ENCODE measurements around the gene TOM1L2. TPM values are rescaled to one million over a fixed set of nuclear protein-coding genes. Genes with fewer than 3 reads are reported as not detected.

Gene TOM1L2
- total RNA-seq, 2 experiments from 2014 or later, result 11.3 to 11.9 TPM

- Mint-ChIP-seq H3K4me1 (peaks cover 41% of the 10 kb centered on the region), H3K9me3 (ENCODE audit: low read depth) (no peaks in the 10 kb centered on the region), H3K27ac (peak overlapping the region; percentile 59), H3K4me3 (no peak overlapping the region), H3K36me3 (ENCODE audit: low read depth) (no peaks in the 10 kb centered on the region), H3K27me3 (no peaks in the 10 kb centered on the region)
- ChIA-PET POLR2A (interaction anchor here (1.2 to 1.7 kb wide), 2 partner anchors 8 to 10 kb away, joined by 4 to 9 read pairs; partner anchors contain the start of gene SREBF1), CTCF (interaction anchor here (0.6 to 0.8 kb wide), 3 partner anchors 14 to 1868 kb away, joined by 3 read pairs; no protein-coding TSS in a partner anchor)
- intact Hi-C loops (cut with DNase I, micrococcal nuclease), result no loop called here
- DNase-seq (no peak), ATAC-seq (no peak)
These were observed 126.2 kb downstream of the TOM1L2 start for GRCh38 chr17:17846003-17846402.

GRCh38 chr17:17845046-17845775 is 127.0 kb downstream of the TOM1L2 start:
- no peak overlapping the region for H3K4me3 Mint-ChIP-seq
- ChIA-PET POLR2A (interaction anchor here (1.2 to 1.7 kb wide), 2 partner anchors 8 to 9 kb away, joined by 4 to 9 read pairs; partner anchors contain the start of gene SREBF1), CTCF (interaction anchor here (0.6 to 0.8 kb wide), 3 partner anchors 15 to 1869 kb away, joined by 3 read pairs; no protein-coding TSS in a partner anchor)
- no peak overlapping the region for H3K27ac Mint-ChIP-seq
- DNase-seq, result no peak
- H3K4me1 Mint-ChIP-seq, result peaks cover 37% of the 10 kb centered on the region
- no peaks in the 10 kb centered on the region for H3K27me3 Mint-ChIP-seq
- ATAC-seq, result no peak
- no peaks in the 10 kb centered on the region for H3K36me3 Mint-ChIP-seq (ENCODE audit: low read depth)
- H3K9me3 Mint-ChIP-seq (ENCODE audit: low read depth), result no peaks in the 10 kb centered on the region
- intact Hi-C loops (cut with DNase I, micrococcal nuclease), result no loop called here

- ChIA-PET CTCF (no interaction called here), POLR2A (no interaction called here)
- intact Hi-C loops (cut with DNase I, micrococcal nuclease), result no loop called here
- no peaks in the 10 kb centered on the region for H3K27me3 Mint-ChIP-seq
- ATAC-seq (no peak), DNase-seq (no peak)
- H3K27ac Mint-ChIP-seq, result no peak overlapping the region
- H3K36me3 Mint-ChIP-seq (ENCODE audit: low read depth), result no peaks in the 10 kb centered on the region
- no peaks in the 10 kb centered on the region for H3K9me3 Mint-ChIP-seq (ENCODE audit: low read depth)
- H3K4me3 Mint-ChIP-seq, result no peak overlapping the region
- peaks cover 33% of the 10 kb centered on the region for H3K4me1 Mint-ChIP-seq
These were observed 127.7 kb downstream of the TOM1L2 start for GRCh38 chr17:17844500-17844899.

- ATAC-seq, result no peak
- Mint-ChIP-seq H3K4me1 (peaks cover 33% of the 10 kb centered on the region), H3K27ac (no peak overlapping the region), H3K27me3 (no peaks in the 10 kb centered on the region), H3K9me3 (ENCODE audit: low read depth) (no peaks in the 10 kb centered on the region), H3K4me3 (no peak overlapping the region), H3K36me3 (ENCODE audit: low read depth) (no peaks in the 10 kb centered on the region)
- POLR2A ChIA-PET, result no interaction called here
- intact Hi-C loops (cut with DNase I, micrococcal nuclease), result no loop called here
- no peak for DNase-seq
- CTCF ChIA-PET, result no interaction called here
These were observed 128.1 kb downstream of the TOM1L2 start for GRCh38 chr17:17844079-17844478.

- ATAC-seq (no peak), DNase-seq (no peak)
- POLR2A ChIA-PET, result no interaction called here
- intact Hi-C loops (cut with DNase I, micrococcal nuclease), result no loop called here
- H3K27me3 Mint-ChIP-seq, result no peaks in the 10 kb centered on the region
- H3K27ac Mint-ChIP-seq, result peak overlapping the region; percentile 26
- no peaks in the 10 kb centered on the region for H3K9me3 Mint-ChIP-seq (ENCODE audit: low read depth)
- CTCF ChIA-PET, result interaction anchor here (0.6 kb wide), 1 partner anchor 39 kb away, joined by 4 read pairs; no protein-coding TSS in a partner anchor
- H3K4me1 Mint-ChIP-seq, result peaks cover 33% of the 10 kb centered on the region
- no peaks in the 10 kb centered on the region for H3K36me3 Mint-ChIP-seq (ENCODE audit: low read depth)
- H3K4me3 Mint-ChIP-seq, result no peak overlapping the region
These were observed 129.1 kb downstream of the TOM1L2 start for GRCh38 chr17:17843096-17843495.

- ATAC-seq, result no peak
- Mint-ChIP-seq H3K4me1 (peaks cover 34% of the 10 kb centered on the region), H3K27me3 (no peaks in the 10 kb centered on the region), H3K27ac (no peak overlapping the region), H3K4me3 (no peak overlapping the region), H3K36me3 (ENCODE audit: low read depth) (peaks cover under 1% of the 10 kb centered on the region), H3K9me3 (ENCODE audit: low read depth) (no peaks in the 10 kb centered on the region)
- CTCF ChIA-PET, result interaction anchor here (0.6 to 0.9 kb wide), 3 partner anchors 30 to 49 kb away, joined by 3 to 4 read pairs (median 3); no protein-coding TSS in a partner anchor
- DNase-seq, result no peak
- POLR2A ChIA-PET, result interaction anchor here (1.1 kb wide), 1 partner anchor 15 kb away, joined by 4 read pairs; no protein-coding TSS in a partner anchor
- intact Hi-C loops (cut with DNase I, micrococcal nuclease), result no loop called here
These were observed 129.9 kb downstream of the TOM1L2 start for GRCh38 chr17:17842111-17842876.

- POLR2A ChIA-PET, result interaction anchor here (1.1 to 1.3 kb wide), 3 partner anchors 8 to 15 kb away, joined by 4 to 13 read pairs (median 4); no protein-coding TSS in a partner anchor
- Mint-ChIP-seq H3K4me3 (no peak overlapping the region), H3K9me3 (ENCODE audit: low read depth) (no peaks in the 10 kb centered on the region), H3K27me3 (no peaks in the 10 kb centered on the region), H3K27ac (peak overlapping the region; percentile 83), H3K4me1 (peaks cover 37% of the 10 kb centered on the region), H3K36me3 (ENCODE audit: low read depth) (peaks cover 1% of the 10 kb centered on the region)
- DNase-seq, result no peak
- intact Hi-C loops (cut with DNase I, micrococcal nuclease), result no loop called here
- CTCF ChIA-PET, result interaction anchor here (0.9 to 1.1 kb wide), 3 partner anchors 8 to 29 kb away, joined by 3 to 5 read pairs (median 3); no protein-coding TSS in a partner anchor
- ATAC-seq, result no peak
These were observed 130.6 kb downstream of the TOM1L2 start for GRCh38 chr17:17841601-17842025.

- Mint-ChIP-seq H3K36me3 (ENCODE audit: low read depth) (peaks cover 3% of the 10 kb centered on the region), H3K27ac (peak overlapping the region; percentile 83), H3K27me3 (no peaks in the 10 kb centered on the region), H3K9me3 (ENCODE audit: low read depth) (no peaks in the 10 kb centered on the region), H3K4me1 (peaks cover 38% of the 10 kb centered on the region), H3K4me3 (peak overlapping the region; percentile 64)
- ATAC-seq (no peak), DNase-seq (peak; percentile 41)
- CTCF ChIA-PET, result interaction anchor here (0.5 to 1.1 kb wide), 7 partner anchors 9 to 119 kb away, joined by 3 to 5 read pairs (median 3); no protein-coding TSS in a partner anchor
- POLR2A ChIA-PET, result interaction anchor here (1.1 to 1.3 kb wide), 3 partner anchors 9 to 14 kb away, joined by 4 to 13 read pairs (median 4); no protein-coding TSS in a partner anchor
- intact Hi-C loops (cut with DNase I, micrococcal nuclease), result loop anchor here in 1 of 2 experiments (1.0 kb wide), 1 partner anchor 8 kb away; no protein-coding TSS in a partner anchor
These were observed 131.2 kb downstream of the TOM1L2 start for GRCh38 chr17:17840751-17841591.

GRCh38 chr17:17839791-17840707 is 132.2 kb downstream of the TOM1L2 start:
- ATAC-seq, result peak; percentile 67
- peaks cover 47% of the 10 kb centered on the region for H3K4me1 Mint-ChIP-seq
- DNase-seq, result peak; percentile 89
- H3K36me3 Mint-ChIP-seq (ENCODE audit: low read depth), result peaks cover 11% of the 10 kb centered on the region
- no peaks in the 10 kb centered on the region for H3K27me3 Mint-ChIP-seq
- peak overlapping the region; percentile 77 for H3K4me3 Mint-ChIP-seq
- H3K9me3 Mint-ChIP-seq (ENCODE audit: low read depth), result no peaks in the 10 kb centered on the region
- H3K27ac Mint-ChIP-seq, result peak overlapping the region; percentile 87
- ChIA-PET POLR2A (interaction anchor here (0.7 to 2.6 kb wide), 5 partner anchors 9 to 20 kb away, joined by 3 to 25 read pairs (median 6); no protein-coding TSS in a partner anchor), CTCF (interaction anchor here (0.5 to 2.1 kb wide), 7 partner anchors 10 to 120 kb away, joined by 3 to 13 read pairs (median 3); no protein-coding TSS in a partner anchor)
- intact Hi-C loops (cut with DNase I, micrococcal nuclease), result loop anchor here (1.0 to 5.0 kb wide), 4 partner anchors 9 to 798 kb away; partner anchors contain the start of genes MPRIP (in 1 of the 2) and RAI1 (in 1 of the 2)
